Keratinocyte (primary cell): ENCODE measurements around the gene GLS. TPM values are rescaled to one million over a fixed set of nuclear protein-coding genes. Genes with fewer than 3 reads are reported as not detected.

Experiments used
- DNase-seq: peaks from one replicate; pipeline ENCODE4 v3.0.0-alpha.2; 2011; ENCODE audit warnings: low read depth, missing footprints, low spot score
- FAIRE-seq: peaks from 2 replicates; lab custom pipeline; 2011; peaks lifted over from hg19 to GRCh38; lab: Jason Lieb, UNC
- H2AFZ ChIP-seq: 2 replicates; pipeline ENCODE4 v1.6.0; 2012; ENCODE audit warnings: low read length, control low read depth, inconsistent platforms; ENCODE audit not compliant: control insufficient read depth
- H3K27ac ChIP-seq: 2 replicates; pipeline ENCODE4 v1.5.1; 2011; ENCODE audit warnings: low read length; ENCODE audit not compliant: control insufficient read depth, insufficient read depth
- H3K27me3 ChIP-seq: 3 replicates; pipeline ENCODE4 v1.6.0; 2011; ENCODE audit warnings: low read length; ENCODE audit not compliant: control insufficient read depth, insufficient read depth; ENCODE audit errors: extremely low read depth
- H3K36me3 ChIP-seq, 2 experiments: 2 replicates in 1 of 2; 3 replicates in 1 of 2; pipeline ENCODE4 v1.5.1; 2011; ENCODE audit warnings: low read length in 2 of 2, mild to moderate bottlenecking in 1 of 2; ENCODE audit not compliant: control insufficient read depth in 2 of 2, insufficient read depth in 2 of 2; ENCODE audit errors: extremely low read depth in 1 of 2
- H3K4me1 ChIP-seq: 3 replicates; pipeline ENCODE4 v1.5.1; 2011; ENCODE audit warnings: low read length; ENCODE audit not compliant: control insufficient read depth, insufficient read depth; ENCODE audit errors: extremely low read depth
- H3K4me2 ChIP-seq: 3 replicates; pipeline ENCODE4 v1.6.0; 2011; ENCODE audit warnings: low read depth, low read length; ENCODE audit not compliant: control insufficient read depth, insufficient read depth; ENCODE audit errors: extremely low read depth
- H3K4me3 ChIP-seq, 3 experiments: fragments of 200-600 bp in 1 of 3; sonication (generic) in 1 of 3; 2 replicates in 2 of 3; 3 replicates in 1 of 3; pipeline ENCODE4 v1.5.1; 2011 to 2016; ENCODE audit warnings: low read length in 3 of 3, mild to moderate bottlenecking in 3 of 3, control low read depth in 2 of 3, inconsistent platforms in 1 of 3, low read depth in 1 of 3, mixed read lengths in 1 of 3, mixed run types in 1 of 3, moderate library complexity in 1 of 3; ENCODE audit not compliant: control insufficient read depth in 2 of 3, insufficient read depth in 2 of 3; ENCODE audit errors: extremely low read depth in 1 of 3
- H3K79me2 ChIP-seq: 2 replicates; pipeline ENCODE4 v1.6.0; 2012; ENCODE audit warnings: low read length; ENCODE audit not compliant: control insufficient read depth, insufficient read depth
- H3K9ac ChIP-seq: 3 replicates; pipeline ENCODE4 v1.6.0; 2011; ENCODE audit warnings: low read length; ENCODE audit not compliant: control insufficient read depth, insufficient read depth; ENCODE audit errors: extremely low read depth
- H3K9me1 ChIP-seq: 3 replicates; pipeline ENCODE4 v1.6.0; 2011; ENCODE audit warnings: low read length; ENCODE audit not compliant: control insufficient read depth, insufficient read depth; ENCODE audit errors: extremely low read depth
- H3K9me3 ChIP-seq: 2 replicates; pipeline ENCODE4 v1.5.1; 2012; ENCODE audit warnings: low read depth, low read length; ENCODE audit not compliant: control insufficient read depth
- H4K20me1 ChIP-seq: 3 replicates; pipeline ENCODE4 v1.6.0; 2011; ENCODE audit warnings: low read length; ENCODE audit not compliant: control insufficient read depth, insufficient read depth; ENCODE audit errors: extremely low read depth
- EZH2 ChIP-seq: IDR thresholded peaks from one replicate; pipeline ENCODE4 v1.6.1; 2012; ENCODE audit warnings: inconsistent platforms, mild to moderate bottlenecking, low read length, moderate library complexity
- dilution Hi-C: fragments of 300-500 bp; cut with MboI; formaldehyde crosslinking; loops from one replicate; pipeline ENCODE4 v1.7.0; 2020; ENCODE audit warnings: low sequenced_read_pairs; ENCODE audit not compliant: extremely low pct_ligation_motif_present
- polyA plus RNA-seq, 5 experiments: library from polyadenylated mRNA; depleted of rRNA in 3 of 5; stranded (reverse) in 3 of 5; stranded (forward) in 1 of 5; unstranded in 1 of 5; fragments of >200 nt; gene quantifications; 1 replicate in 1 of 5; 2 replicates in 3 of 5; 3 replicates in 1 of 5; pipeline versions ENCODE4 v1.2.1 to v1.2.3, GENCODE V29; 2011 to 2012; ENCODE audit warnings: missing spikeins in 2 of 5, low read depth in 1 of 5, low replicate concordance in 1 of 5
- TF ChIP-seq, protein P1 (sequence below), 3 experiments: IDR thresholded peaks in 1 of 3; conservative IDR thresholded peaks in 1 of 3; optimal IDR thresholded peaks in 1 of 3; 2 replicates in 2 of 3; 3 replicates in 1 of 3; pipeline versions ENCODE3 to v1.5.1; 2011; ENCODE audit warnings: low read length in 3 of 3, mild to moderate bottlenecking in 3 of 3, moderate library complexity in 2 of 3, control low read depth in 1 of 3, inconsistent platforms in 1 of 3; ENCODE audit not compliant: insufficient read depth in 2 of 3; ENCODE audit errors: extremely low read depth in 1 of 3

The GLS gene
- polyA plus RNA-seq, 1 donor (not counting 4 experiments of a cell fraction or from before 2014, with no cell fraction given): 130 TPM

- Histone ChIP-seq H3K27ac (no peak overlapping the region), H3K4me1 (peaks cover 5% of the 10 kb centered on the region), H3K9me3 (no peaks in the 10 kb centered on the region), H3K4me3 (no peak overlapping the region), H4K20me1 (no peaks in the 10 kb centered on the region), H2AFZ (no peak overlapping the region), H3K9ac (no peak overlapping the region), H3K79me2 (peaks cover 10% of the 10 kb centered on the region), H3K27me3 (no peaks in the 10 kb centered on the region), H3K36me3 (no peaks in the 10 kb centered on the region), H3K4me2 (no peak overlapping the region), H3K9me1 (no peaks in the 10 kb centered on the region)
- FAIRE-seq: no peak
- dilution Hi-C loops: no loop called here
- no peak for DNase-seq
- TF ChIP-seq, protein P1, sequence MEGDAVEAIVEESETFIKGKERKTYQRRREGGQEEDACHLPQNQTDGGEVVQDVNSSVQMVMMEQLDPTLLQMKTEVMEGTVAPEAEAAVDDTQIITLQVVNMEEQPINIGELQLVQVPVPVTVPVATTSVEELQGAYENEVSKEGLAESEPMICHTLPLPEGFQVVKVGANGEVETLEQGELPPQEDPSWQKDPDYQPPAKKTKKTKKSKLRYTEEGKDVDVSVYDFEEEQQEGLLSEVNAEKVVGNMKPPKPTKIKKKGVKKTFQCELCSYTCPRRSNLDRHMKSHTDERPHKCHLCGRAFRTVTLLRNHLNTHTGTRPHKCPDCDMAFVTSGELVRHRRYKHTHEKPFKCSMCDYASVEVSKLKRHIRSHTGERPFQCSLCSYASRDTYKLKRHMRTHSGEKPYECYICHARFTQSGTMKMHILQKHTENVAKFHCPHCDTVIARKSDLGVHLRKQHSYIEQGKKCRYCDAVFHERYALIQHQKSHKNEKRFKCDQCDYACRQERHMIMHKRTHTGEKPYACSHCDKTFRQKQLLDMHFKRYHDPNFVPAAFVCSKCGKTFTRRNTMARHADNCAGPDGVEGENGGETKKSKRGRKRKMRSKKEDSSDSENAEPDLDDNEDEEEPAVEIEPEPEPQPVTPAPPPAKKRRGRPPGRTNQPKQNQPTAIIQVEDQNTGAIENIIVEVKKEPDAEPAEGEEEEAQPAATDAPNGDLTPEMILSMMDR (optimal IDR thresholded peaks at IDR 0.05 in 1 of 3, IDR thresholded peaks at IDR 0.05 in 1 of 3, conservative IDR thresholded peaks at IDR 0.05 in 1 of 3; ENCODE audit: extremely low read depth in 1 of 3, insufficient read depth in 2 of 3, low read length in 3 of 3): no peak
- no peak for TF ChIP-seq EZH2
These were observed 4.0 kb upstream of the GLS start for GRCh38 chr2:190876631-190877030.

GRCh38 chr2:190877436-190877835 lies 3.2 kb upstream of the GLS start:
- Histone ChIP-seq H3K4me1 (peaks cover 5% of the 10 kb centered on the region), H3K4me2 (no peak overlapping the region), H3K9ac (no peak overlapping the region), H2AFZ (no peak overlapping the region), H3K9me3 (no peaks in the 10 kb centered on the region), H3K27ac (no peak overlapping the region), H3K9me1 (no peaks in the 10 kb centered on the region), H3K79me2 (peaks cover 18% of the 10 kb centered on the region), H3K4me3 (no peak overlapping the region), H4K20me1 (no peaks in the 10 kb centered on the region), H3K27me3 (no peaks in the 10 kb centered on the region), H3K36me3 (no peaks in the 10 kb centered on the region)
- FAIRE-seq: no peak
- DNase-seq: no peak
- TF ChIP-seq EZH2: no peak
- TF ChIP-seq, protein P1 (optimal IDR thresholded peaks at IDR 0.05 in 1 of 3, IDR thresholded peaks at IDR 0.05 in 1 of 3, conservative IDR thresholded peaks at IDR 0.05 in 1 of 3; ENCODE audit: extremely low read depth in 1 of 3, insufficient read depth in 2 of 3, low read length in 3 of 3): no peak
- dilution Hi-C loops: no loop called here
